HL-60/S4 treated with retinoic acid at 250 ng/mL for 4 days and 3 days (cell line): ENCODE results near the gene SYT7.
"Not testable (repeated sequence)": the region's sequence is repeated elsewhere in the genome, so short reads cannot be mapped to it uniquely, and the experiment has no call there.

ENCODE experiments used
- in situ Hi-C: fragments of 300-500 bp; cut with MboI; formaldehyde crosslinking; loops from 2 replicates; pipeline ENCODE4 v1.7.0; 2022; ENCODE audit warnings: low sequenced_read_pairs

The SYT7 gene

GRCh38 chr11:61480994-61481335, 99.9 kb downstream of the SYT7 start:
- in situ Hi-C loops, result no loop called here

- in situ Hi-C loops, result no loop called here
These were observed 100.4 kb downstream of the SYT7 start for GRCh38 chr11:61480261-61480993.

- in situ Hi-C loops, result not testable (repeated sequence)
These were observed 101.4 kb downstream of the SYT7 start for GRCh38 chr11:61479360-61480058.

- in situ Hi-C loops, result no loop called here
These were observed 103.1 kb downstream of the SYT7 start for GRCh38 chr11:61477727-61478148.

GRCh38 chr11:61477126-61477525, 103.8 kb downstream of the SYT7 start:
- in situ Hi-C loops, result no loop called here

GRCh38 chr11:61476371-61476770, 104.5 kb downstream of the SYT7 start:
- in situ Hi-C loops, result no loop called here

- in situ Hi-C loops, result no loop called here
These were observed 105.4 kb downstream of the SYT7 start for GRCh38 chr11:61475433-61475832.

GRCh38 chr11:61474013-61474643, 106.7 kb downstream of the SYT7 start:
- in situ Hi-C loops, result no loop called here

- in situ Hi-C loops, result no loop called here
These were observed 107.4 kb downstream of the SYT7 start for GRCh38 chr11:61473370-61474012.

GRCh38 chr11:61472868-61473267, 108.0 kb downstream of the SYT7 start:
- in situ Hi-C loops, result no loop called here

GRCh38 chr11:61472282-61472681, 108.6 kb downstream of the SYT7 start:
- in situ Hi-C loops, result no loop called here

- in situ Hi-C loops, result no loop called here
These were observed 112.9 kb downstream of the SYT7 start for GRCh38 chr11:61468002-61468401.

- in situ Hi-C loops, result not testable (repeated sequence)
These were observed 113.3 kb downstream of the SYT7 start for GRCh38 chr11:61467602-61468001.
